GM19468 (cell line): Measurements from ENCODE around the gene VMP1.
"Not testable (repeated sequence)": the region's sequence is repeated elsewhere in the genome, so short reads cannot be mapped to it uniquely, and the experiment has no call there.

ENCODE experiments used
- ATAC-seq: cut with Tn5 transposase; IDR thresholded peaks from one replicate; pipeline ENCODE4 v1.9.1; 2021; ENCODE audit warnings: mild to moderate bottlenecking, moderate library complexity, moderate number of reproducible peaks; ENCODE audit not compliant: unreplicated experiment; ENCODE audit errors: extremely low read depth

The VMP1 gene

GRCh38 chr17:59800530-59800942, 93.1 kb downstream of the VMP1 start:
- ATAC-seq: no peak

- no peak for ATAC-seq
Measured at GRCh38 chr17:59802160-59802559, 94.7 kb downstream of the VMP1 start.

GRCh38 chr17:59804901-59805465, 97.5 kb downstream of the VMP1 start:
- no peak for ATAC-seq

- ATAC-seq: not testable (repeated sequence)
Measured at GRCh38 chr17:59806322-59806721, 98.9 kb downstream of the VMP1 start.

GRCh38 chr17:59807892-59808509, 100.5 kb downstream of the VMP1 start:
- no peak for ATAC-seq

GRCh38 chr17:59810894-59811153, 103.4 kb downstream of the VMP1 start:
- ATAC-seq: no peak

- no peak for ATAC-seq
Measured at GRCh38 chr17:59811209-59811608, 103.8 kb downstream of the VMP1 start.

- no peak for ATAC-seq
Measured at GRCh38 chr17:59812139-59812538, 104.7 kb downstream of the VMP1 start.

- ATAC-seq: no peak
Measured at GRCh38 chr17:59814276-59814675, 106.8 kb downstream of the VMP1 start.

GRCh38 chr17:59814685-59815084, 107.2 kb downstream of the VMP1 start:
- ATAC-seq: no peak

GRCh38 chr17:59815965-59816364, 108.5 kb downstream of the VMP1 start:
- no peak for ATAC-seq

- no peak for ATAC-seq
Measured at GRCh38 chr17:59825533-59826322, 118.3 kb downstream of the VMP1 start.

- no peak for ATAC-seq
Measured at GRCh38 chr17:59826706-59827453, 119.4 kb downstream of the VMP1 start.

- no peak for ATAC-seq
Measured at GRCh38 chr17:59827721-59828477, 120.4 kb downstream of the VMP1 start.

GRCh38 chr17:59828478-59828760, 121.0 kb downstream of the VMP1 start:
- ATAC-seq: no peak

GRCh38 chr17:59828819-59829216, 121.4 kb downstream of the VMP1 start:
- not testable (repeated sequence) for ATAC-seq

GRCh38 chr17:59829217-59830006, 122.0 kb downstream of the VMP1 start:
- peak; percentile 79 for ATAC-seq

GRCh38 chr17:59830007-59830630, 122.7 kb downstream of the VMP1 start:
- no peak for ATAC-seq

GRCh38 chr17:59830846-59831486, 123.5 kb downstream of the VMP1 start:
- ATAC-seq: no peak
